Kidney glomerular epithelial cell (primary cell): ENCODE results near the gene CTNNBL1.

Source experiments
- DNase-seq: peaks from one replicate; lab custom pipeline; 2025; lab: John Stamatoyannopoulos, UW

Gene CTNNBL1

GRCh38 chr20:37919389-37920040, 225.7 kb downstream of the CTNNBL1 start:
- no peak for DNase-seq

- DNase-seq, result no peak
These were observed 226.4 kb downstream of the CTNNBL1 start for GRCh38 chr20:37920270-37920669.

GRCh38 chr20:37920679-37921322, 227.0 kb downstream of the CTNNBL1 start:
- DNase-seq, result no peak

GRCh38 chr20:37921341-37921929, 227.6 kb downstream of the CTNNBL1 start:
- DNase-seq, result no peak
